H9 (cell line): Measurements from ENCODE around the gene CYB5B. TPM values are rescaled to one million over a fixed set of nuclear protein-coding genes. Genes with fewer than 3 reads are reported as not detected.
A peak's percentile ranks its signal among the peaks of the same experiment; 100 is the strongest.

Source experiments
- DNase-seq: peaks from one replicate; pipeline ENCODE4 v3.0.0-alpha.2; 2017
- H2AFZ ChIP-seq: one replicate; pipeline ENCODE4 v1.6.1; 2013; ENCODE audit warnings: mild to moderate bottlenecking, low read length, control low read depth, moderate library complexity
- H2AK5ac ChIP-seq: 2 replicates; pipeline ENCODE4 v1.6.1; 2013; ENCODE audit warnings: low read length, control low read depth, mixed read lengths; ENCODE audit not compliant: insufficient read length
- H2BK120ac ChIP-seq: one replicate; pipeline ENCODE4 v1.6.1; 2013; ENCODE audit warnings: low read depth, mild to moderate bottlenecking, low read length, control low read depth, inconsistent platforms; ENCODE audit not compliant: poor library complexity, severe bottlenecking
- H2BK12ac ChIP-seq: 2 replicates; pipeline ENCODE4 v1.6.1; 2013; ENCODE audit warnings: low read length, control low read depth, mixed read lengths, low read depth; ENCODE audit not compliant: insufficient read length
- H2BK15ac ChIP-seq: 2 replicates; pipeline ENCODE4 v1.6.1; 2013; ENCODE audit warnings: low read depth, low read length, control low read depth
- H2BK20ac ChIP-seq: one replicate; pipeline ENCODE4 v1.6.1; 2013; ENCODE audit warnings: low read depth, mild to moderate bottlenecking, low read length, control low read depth, inconsistent platforms; ENCODE audit not compliant: poor library complexity, severe bottlenecking
- H2BK5ac ChIP-seq: 2 replicates; pipeline ENCODE4 v1.6.1; 2013; ENCODE audit warnings: low read length, control low read depth, mixed read lengths; ENCODE audit not compliant: insufficient read length
- H3K14ac ChIP-seq: 2 replicates; pipeline ENCODE4 v1.6.1; 2013; ENCODE audit warnings: low read length, control low read depth; ENCODE audit not compliant: insufficient read depth
- H3K18ac ChIP-seq: 2 replicates; pipeline ENCODE4 v1.6.1; 2013; ENCODE audit warnings: low read depth, mild to moderate bottlenecking, mixed read lengths, low read length, control low read depth; ENCODE audit not compliant: insufficient read length
- H3K23ac ChIP-seq: 2 replicates; pipeline ENCODE4 v1.6.1; 2013; ENCODE audit warnings: low read length, control low read depth, mixed read lengths, low read depth; ENCODE audit not compliant: insufficient read length
- H3K23me2 ChIP-seq: 2 replicates; pipeline ENCODE4 v1.6.1; 2013; ENCODE audit warnings: low read depth, mild to moderate bottlenecking, mixed read lengths, low read length, control low read depth; ENCODE audit not compliant: insufficient read length, poor library complexity, severe bottlenecking
- H3K27ac ChIP-seq: 2 replicates; pipeline ENCODE4 v1.5.1; 2013; ENCODE audit warnings: low read length, control low read depth, mixed read lengths, low read depth; ENCODE audit not compliant: insufficient read length
- H3K27me3 ChIP-seq: 2 replicates; pipeline ENCODE4 v1.6.1; 2013; ENCODE audit warnings: low read length, control low read depth, inconsistent platforms; ENCODE audit not compliant: insufficient read depth
- H3K4ac ChIP-seq: 2 replicates; pipeline ENCODE4 v1.6.1; 2013; ENCODE audit warnings: low read depth, mild to moderate bottlenecking, control low read depth, inconsistent platforms, low read length, moderate library complexity
- H3K4me1 ChIP-seq: 2 replicates; pipeline ENCODE4 v1.6.1; 2013; ENCODE audit warnings: low read length, control low read depth, inconsistent platforms; ENCODE audit not compliant: insufficient read depth
- H3K4me2 ChIP-seq: 2 replicates; pipeline ENCODE4 v1.6.1; 2013; ENCODE audit warnings: low read length, control low read depth, mixed read lengths; ENCODE audit not compliant: insufficient read length, insufficient read depth
- H3K56ac ChIP-seq: 2 replicates; pipeline ENCODE4 v1.6.1; 2013; ENCODE audit warnings: low read depth, mild to moderate bottlenecking, mixed read lengths, low read length, control low read depth; ENCODE audit not compliant: insufficient read length
- H3K79me1 ChIP-seq: 2 replicates; pipeline ENCODE4 v1.6.1; 2013; ENCODE audit warnings: low read depth, mild to moderate bottlenecking, moderate library complexity, low read length, control low read depth, inconsistent platforms; ENCODE audit not compliant: insufficient read depth, poor library complexity, severe bottlenecking
- H3K79me2 ChIP-seq: 2 replicates; pipeline ENCODE4 v1.6.1; 2013; ENCODE audit warnings: low read length, control low read depth, inconsistent platforms; ENCODE audit not compliant: insufficient read depth
- H3K9ac ChIP-seq: 2 replicates; pipeline ENCODE4 v1.6.1; 2013; ENCODE audit warnings: low read length, control low read depth, mixed read lengths; ENCODE audit not compliant: insufficient read length; ENCODE audit errors: extremely low read depth
- H3K9me3 ChIP-seq: one replicate; pipeline ENCODE4 v1.6.1; 2013; ENCODE audit warnings: low read depth, low read length, inconsistent platforms; ENCODE audit not compliant: control insufficient read depth
- H3T11ph ChIP-seq: one replicate; pipeline ENCODE4 v1.6.1; 2013; ENCODE audit warnings: mild to moderate bottlenecking, low read length, control low read depth, inconsistent platforms
- H4K20me1 ChIP-seq: one replicate; pipeline ENCODE4 v1.6.1; 2013; ENCODE audit not compliant: control insufficient read depth, insufficient read length, insufficient read depth
- H4K5ac ChIP-seq: 2 replicates; pipeline ENCODE4 v1.6.1; 2013; ENCODE audit warnings: low read depth, mild to moderate bottlenecking, mixed read lengths, low read length, control low read depth; ENCODE audit not compliant: insufficient read length
- H4K8ac ChIP-seq: replicated peaks from 2 replicates; pipeline ENCODE4 v1.6.1; 2013; ENCODE audit warnings: low read length, control low read depth, mixed read lengths, low read depth; ENCODE audit not compliant: insufficient read length
- H4K91ac ChIP-seq: 2 replicates; pipeline ENCODE4 v1.6.1; 2013; ENCODE audit warnings: low read depth, mild to moderate bottlenecking, moderate library complexity, mixed read lengths, low read length, control low read depth; ENCODE audit not compliant: insufficient read length
- H3K27ac Mint-ChIP-seq, 3 experiments: 2 replicates in 2 of 3; 3 replicates in 1 of 3; pipeline ENCODE4 v1.8.0; 2020 to 2021; ENCODE audit warnings: mixed read lengths in 3 of 3, mild to moderate bottlenecking in 1 of 3, moderate library complexity in 1 of 3
- H3K27me3 Mint-ChIP-seq: 2 replicates; pipeline ENCODE4 v1.8.0; 2021; ENCODE audit warnings: low read depth, mild to moderate bottlenecking, moderate library complexity, mixed read lengths
- H3K36me3 Mint-ChIP-seq, 3 experiments: 2 replicates in 2 of 3; 3 replicates in 1 of 3; pipeline ENCODE4 v1.8.0; 2020 to 2021; ENCODE audit warnings: low read depth in 3 of 3, mixed read lengths in 3 of 3; ENCODE audit not compliant: insufficient read depth in 1 of 3
- H3K4me1 Mint-ChIP-seq, 2 experiments: 2 replicates each; pipeline ENCODE4 v1.8.0; 2020; ENCODE audit warnings: mixed read lengths in 2 of 2
- H3K4me3 Mint-ChIP-seq, 2 experiments: 2 replicates in 1 of 2; 3 replicates in 1 of 2; pipeline ENCODE4 v1.8.0; 2020 to 2021; ENCODE audit warnings: mild to moderate bottlenecking in 2 of 2, mixed read lengths in 2 of 2, moderate library complexity in 1 of 2
- H3K9me3 Mint-ChIP-seq, 2 experiments: 2 replicates in 1 of 2; 3 replicates in 1 of 2; pipeline ENCODE4 v1.8.0; 2020; ENCODE audit warnings: mild to moderate bottlenecking in 2 of 2, mixed read lengths in 2 of 2, moderate library complexity in 1 of 2
- WGBS: extraction: QIAGEN DNeasy Blood & Tissue Kit; methylation state at CpG from one replicate; pipeline ENCODE4 v1.1.7; 2013; ENCODE audit warnings: missing lambda C conversion rate, low lambda C conversion rate, mixed read lengths; ENCODE audit not compliant: insufficient read length; ENCODE audit errors: extremely low coverage; 5-methylcytosine and 5-hydroxymethylcytosine counted together
- total RNA-seq: library from RNA; stranded (reverse); gene quantifications from 2 replicates; pipeline ENCODE4 v1.2.1, GENCODE V29; 2021
- TF ChIP-seq, protein P1 (sequence below): fragments of 200-600 bp; sonication (generic); conservative IDR thresholded peaks from 3 replicates; pipeline ENCODE4 v1.8.0; 2021; ENCODE audit warnings: antibody characterized with exemption, mild to moderate bottlenecking

The CYB5B gene
- total RNA-seq, 1 experiment from 2014 or later, result 126 TPM

DNA sequence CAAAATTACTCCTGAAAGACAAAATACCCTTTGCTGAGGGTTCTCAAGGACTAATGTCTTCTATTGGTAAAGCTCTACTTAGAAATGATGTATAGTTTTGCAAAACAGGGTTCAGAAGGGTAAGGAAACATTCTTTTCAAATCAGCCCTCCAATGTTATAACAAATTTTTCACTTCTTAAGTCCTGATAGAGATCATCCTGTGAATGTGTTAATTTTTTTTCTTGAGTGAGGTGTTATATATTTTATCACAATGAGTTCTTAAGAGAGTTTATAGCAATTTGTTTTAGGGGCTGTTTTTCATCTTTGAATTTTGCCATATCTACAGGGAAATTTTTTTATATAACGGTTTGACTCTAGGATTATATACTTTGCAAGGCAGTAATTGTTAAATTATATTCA is 29.5 kb downstream of the CYB5B start:
- H3K4ac ChIP-seq, result no peak overlapping the region
- no peaks in the 10 kb centered on the region for H3K9me3 Mint-ChIP-seq
- H3K9ac ChIP-seq, result no peak overlapping the region
- no peaks in the 10 kb centered on the region for H3K79me1 ChIP-seq
- no peaks in the 10 kb centered on the region for H3K4me1 Mint-ChIP-seq
- no peak overlapping the region for H2AFZ ChIP-seq
- H3K27ac ChIP-seq, result no peak overlapping the region
- no peaks in the 10 kb centered on the region for H3K27me3 Mint-ChIP-seq
- 0 out of 7 replicates have a peak overlapping the region, but pooled peaks of 1 of the 3 experiments have one; percentile 29 for H3K27ac Mint-ChIP-seq
- no peak overlapping the region for H2BK20ac ChIP-seq
- no peaks in the 10 kb centered on the region for H3K4me1 ChIP-seq
- H3K27me3 ChIP-seq, result no peaks in the 10 kb centered on the region
- TF ChIP-seq, protein P1, sequence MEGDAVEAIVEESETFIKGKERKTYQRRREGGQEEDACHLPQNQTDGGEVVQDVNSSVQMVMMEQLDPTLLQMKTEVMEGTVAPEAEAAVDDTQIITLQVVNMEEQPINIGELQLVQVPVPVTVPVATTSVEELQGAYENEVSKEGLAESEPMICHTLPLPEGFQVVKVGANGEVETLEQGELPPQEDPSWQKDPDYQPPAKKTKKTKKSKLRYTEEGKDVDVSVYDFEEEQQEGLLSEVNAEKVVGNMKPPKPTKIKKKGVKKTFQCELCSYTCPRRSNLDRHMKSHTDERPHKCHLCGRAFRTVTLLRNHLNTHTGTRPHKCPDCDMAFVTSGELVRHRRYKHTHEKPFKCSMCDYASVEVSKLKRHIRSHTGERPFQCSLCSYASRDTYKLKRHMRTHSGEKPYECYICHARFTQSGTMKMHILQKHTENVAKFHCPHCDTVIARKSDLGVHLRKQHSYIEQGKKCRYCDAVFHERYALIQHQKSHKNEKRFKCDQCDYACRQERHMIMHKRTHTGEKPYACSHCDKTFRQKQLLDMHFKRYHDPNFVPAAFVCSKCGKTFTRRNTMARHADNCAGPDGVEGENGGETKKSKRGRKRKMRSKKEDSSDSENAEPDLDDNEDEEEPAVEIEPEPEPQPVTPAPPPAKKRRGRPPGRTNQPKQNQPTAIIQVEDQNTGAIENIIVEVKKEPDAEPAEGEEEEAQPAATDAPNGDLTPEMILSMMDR, result no peak
- H2BK5ac ChIP-seq, result no peak overlapping the region
- no peaks in the 10 kb centered on the region for H4K20me1 ChIP-seq
- H3K4me2 ChIP-seq, result no peak overlapping the region
- no peak overlapping the region for H3K56ac ChIP-seq
- no peak overlapping the region for H4K8ac ChIP-seq
- H3K36me3 Mint-ChIP-seq, result peaks cover 0 to 24% (median 21%) of the 10 kb centered on the region in 3 experiments; a peak in 4 of 7 replicates
- H2BK120ac ChIP-seq, result no peak overlapping the region
- no peak overlapping the region for H3K23ac ChIP-seq
- no peak overlapping the region for H4K5ac ChIP-seq
- WGBS, result no CpG with 5 or more reads among the region's 1 CpG
- no peak overlapping the region for H3K18ac ChIP-seq
- no peaks in the 10 kb centered on the region for H3K9me3 ChIP-seq
- H3T11ph ChIP-seq, result no peak overlapping the region
- no peak overlapping the region for H2AK5ac ChIP-seq
- H2BK12ac ChIP-seq, result no peak overlapping the region
- no peak overlapping the region for H4K91ac ChIP-seq
- DNase-seq, result no peak
- no peak overlapping the region for H3K4me3 Mint-ChIP-seq
- no peaks in the 10 kb centered on the region for H3K23me2 ChIP-seq
- no peaks in the 10 kb centered on the region for H3K79me2 ChIP-seq
- no peak overlapping the region for H3K14ac ChIP-seq
- no peak overlapping the region for H2BK15ac ChIP-seq
